Measurements from ENCODE around the gene HDAC6.
"Not testable (repeated sequence)": the region's sequence is repeated elsewhere in the genome, so short reads cannot be mapped to it uniquely, and the experiment has no call there.

DNA sequence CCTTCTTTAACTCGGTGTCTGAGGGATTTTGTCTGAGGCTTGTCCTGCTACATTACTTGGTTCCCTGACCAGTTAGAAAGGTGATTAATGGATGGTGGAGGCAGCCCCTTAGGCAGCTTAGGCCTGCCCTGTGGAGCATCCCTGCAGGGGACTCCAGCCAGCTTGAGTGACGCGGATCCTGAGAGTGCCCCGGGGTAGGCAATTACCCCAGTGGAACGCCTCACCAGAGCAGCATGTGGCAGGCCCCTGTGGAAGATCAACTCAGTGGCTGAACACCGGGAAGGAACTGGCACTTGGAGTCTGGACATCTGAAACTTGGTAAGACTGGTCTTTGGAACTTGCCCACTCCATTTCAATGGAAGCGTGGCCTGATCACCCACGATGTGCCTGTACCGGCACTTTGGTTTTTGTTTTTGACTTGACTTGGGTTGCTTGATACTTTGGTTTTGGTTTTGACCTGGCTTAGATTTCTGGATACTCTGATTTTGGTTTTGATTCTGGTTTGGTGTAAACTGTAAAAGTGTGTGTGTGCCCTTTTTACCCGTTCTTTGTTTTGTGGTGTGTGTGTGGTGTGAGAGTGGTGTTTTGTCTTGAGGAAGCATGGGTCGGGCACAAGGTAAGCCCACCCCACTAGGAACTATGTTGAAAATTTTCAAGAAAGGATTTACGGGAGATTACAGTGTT lies 52.4 kb downstream of the HDAC6 start:
- not testable (repeated sequence) for TF ChIP-seq IKZF1 (conservative IDR thresholded peaks at IDR 0.05); SP1 (IDR thresholded peaks at IDR 0.05; ENCODE audit: low read depth, low read length); JUND (IDR thresholded peaks at IDR 0.05; ENCODE audit: low read depth, low read length); NFXL1 (IDR thresholded peaks at IDR 0.05; ENCODE audit: borderline replicate concordance); EZH2 (IDR thresholded peaks at IDR 0.05; ENCODE audit: borderline replicate concordance, control insufficient read depth, low read depth, low read length); SRF (IDR thresholded peaks at IDR 0.05; ENCODE audit: low read depth in 2 of 2, low read length in 2 of 2); POLR2A (IDR thresholded peaks at IDR 0.05; ENCODE audit: low read depth, low read length); MTA2 (IDR thresholded peaks at IDR 0.05; ENCODE audit: low read depth); CHD1 (IDR thresholded peaks at IDR 0.05; ENCODE audit: low read depth, low read length)
- TF ChIP-seq, protein P1, sequence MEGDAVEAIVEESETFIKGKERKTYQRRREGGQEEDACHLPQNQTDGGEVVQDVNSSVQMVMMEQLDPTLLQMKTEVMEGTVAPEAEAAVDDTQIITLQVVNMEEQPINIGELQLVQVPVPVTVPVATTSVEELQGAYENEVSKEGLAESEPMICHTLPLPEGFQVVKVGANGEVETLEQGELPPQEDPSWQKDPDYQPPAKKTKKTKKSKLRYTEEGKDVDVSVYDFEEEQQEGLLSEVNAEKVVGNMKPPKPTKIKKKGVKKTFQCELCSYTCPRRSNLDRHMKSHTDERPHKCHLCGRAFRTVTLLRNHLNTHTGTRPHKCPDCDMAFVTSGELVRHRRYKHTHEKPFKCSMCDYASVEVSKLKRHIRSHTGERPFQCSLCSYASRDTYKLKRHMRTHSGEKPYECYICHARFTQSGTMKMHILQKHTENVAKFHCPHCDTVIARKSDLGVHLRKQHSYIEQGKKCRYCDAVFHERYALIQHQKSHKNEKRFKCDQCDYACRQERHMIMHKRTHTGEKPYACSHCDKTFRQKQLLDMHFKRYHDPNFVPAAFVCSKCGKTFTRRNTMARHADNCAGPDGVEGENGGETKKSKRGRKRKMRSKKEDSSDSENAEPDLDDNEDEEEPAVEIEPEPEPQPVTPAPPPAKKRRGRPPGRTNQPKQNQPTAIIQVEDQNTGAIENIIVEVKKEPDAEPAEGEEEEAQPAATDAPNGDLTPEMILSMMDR (IDR thresholded peaks at IDR 0.05 in 2 of 3, conservative IDR thresholded peaks at IDR 0.05 in 1 of 3; ENCODE audit: control insufficient read depth in 2 of 3, extremely low read depth in 1 of 3, insufficient read depth in 1 of 3, low read depth in 3 of 3, low read length in 3 of 3) = not testable (repeated sequence)
